HEK293 (cell line): ENCODE data around the gene EIF4G3.
A peak's percentile ranks its signal among the peaks of the same experiment; 100 is the strongest.

ENCODE experiments used
- CTCF ChIA-PET: fragments of 350-600 bp; formaldehyde crosslinking; extraction: SDS; loops from one replicate; lab custom pipeline; 2021; ENCODE audit warnings: antibody characterized with exemption; lab: Yijun Ruan, JAX
- POLR2A ChIA-PET: fragments of 300-600 bp; formaldehyde crosslinking; extraction: SDS; loops from one replicate; lab custom pipeline; 2020; ENCODE audit warnings: antibody characterized with exemption, inconsistent platforms; lab: Yijun Ruan, JAX
- H3K27ac ChIP-seq: fragments of 200-500 bp; sonication (Bioruptor generic); 2 replicates; pipeline ENCODE4 v1.5.1; 2014; ENCODE audit warnings: low read depth, low read length, control low read depth, inconsistent platforms; ENCODE audit errors: extremely low read depth
- H3K36me3 ChIP-seq, 2 experiments: fragments of 200-500 bp in 1 of 2; sonication (Bioruptor generic) in 1 of 2; 1 replicate in 1 of 2; 2 replicates in 1 of 2; pipeline ENCODE4 v1.5.1; 2014 to 2017; ENCODE audit warnings: inconsistent platforms in 2 of 2, low read length in 2 of 2; ENCODE audit not compliant: control insufficient read depth in 2 of 2, insufficient read depth in 1 of 2
- H3K4me1 ChIP-seq: fragments of 200-500 bp; sonication (Bioruptor generic); 2 replicates; pipeline ENCODE4 v1.5.1; 2014; ENCODE audit warnings: mild to moderate bottlenecking, low read length, inconsistent platforms; ENCODE audit not compliant: control insufficient read depth, insufficient read depth
- H3K4me3 ChIP-seq: 2 replicates; pipeline ENCODE4 v1.5.1; 2011; ENCODE audit warnings: low read depth, mild to moderate bottlenecking, control low read depth, low read length, moderate library complexity
- H3K9me3 ChIP-seq: fragments of 200-500 bp; sonication (Bioruptor generic); 2 replicates; pipeline ENCODE4 v1.5.1; 2014; ENCODE audit warnings: low read depth, low read length, inconsistent platforms; ENCODE audit not compliant: control insufficient read depth, insufficient read depth
- BCL11B ChIP-seq: fragments of 450-650 bp; formaldehyde crosslinking; IDR thresholded peaks from 2 replicates; pipeline ENCODE4 v1.5.1; 2016; ENCODE audit warnings: low read depth, missing biosample characterization, missing genetic modification characterization
- FEZF1 ChIP-seq: fragments of 450-650 bp; formaldehyde crosslinking; IDR thresholded peaks from 2 replicates; pipeline ENCODE4 v1.5.1; 2016; ENCODE audit warnings: missing biosample characterization, missing genetic modification characterization
- GLIS1 ChIP-seq: fragments of 450-650 bp; formaldehyde crosslinking; IDR thresholded peaks from 2 replicates; pipeline ENCODE4 v1.5.1; 2016; ENCODE audit warnings: missing biosample characterization, missing genetic modification characterization
- HOXA7 ChIP-seq: sonication (generic); formaldehyde crosslinking; IDR thresholded peaks from 2 replicates; pipeline ENCODE4 v1.8.1; 2022; ENCODE audit warnings: missing genetic modification reagents, borderline replicate concordance
- SALL2 ChIP-seq: fragments of 450-650 bp; formaldehyde crosslinking; IDR thresholded peaks from 2 replicates; pipeline ENCODE4 v1.5.0; 2017; ENCODE audit warnings: missing biosample characterization, mild to moderate bottlenecking, missing genetic modification characterization, borderline replicate concordance
- ZBTB21 ChIP-seq: fragments of 450-650 bp; formaldehyde crosslinking; IDR thresholded peaks from 2 replicates; pipeline ENCODE4 v1.5.1; 2017; ENCODE audit warnings: missing biosample characterization, missing genetic modification characterization
- ZBTB48 ChIP-seq: fragments of 450-650 bp; formaldehyde crosslinking; IDR thresholded peaks from 2 replicates; pipeline ENCODE4 v1.5.1; 2016; ENCODE audit warnings: missing biosample characterization, missing genetic modification characterization
- ZNF112 ChIP-seq: fragments of 450-650 bp; formaldehyde crosslinking; IDR thresholded peaks from 2 replicates; pipeline ENCODE4 v1.5.0; 2017; ENCODE audit warnings: missing biosample characterization, missing genetic modification characterization
- ZNF121 ChIP-seq: fragments of 450-650 bp; formaldehyde crosslinking; IDR thresholded peaks from 2 replicates; pipeline ENCODE4 v1.5.1; 2016; ENCODE audit warnings: missing biosample characterization, missing genetic modification characterization
- ZNF132 ChIP-seq: fragments of 450-650 bp; formaldehyde crosslinking; IDR thresholded peaks from 2 replicates; pipeline ENCODE4 v1.5.1; 2017; ENCODE audit warnings: missing biosample characterization, missing genetic modification characterization, borderline replicate concordance
- ZNF138 ChIP-seq: fragments of 450-650 bp; formaldehyde crosslinking; IDR thresholded peaks from 2 replicates; pipeline ENCODE4 v1.5.1; 2016; ENCODE audit warnings: missing biosample characterization, missing genetic modification characterization, borderline replicate concordance
- ZNF16 ChIP-seq: fragments of 450-650 bp; formaldehyde crosslinking; IDR thresholded peaks from 2 replicates; pipeline ENCODE4 v1.5.1; 2016; ENCODE audit warnings: low read depth, missing biosample characterization, missing genetic modification characterization
- ZNF175 ChIP-seq: fragments of 450-650 bp; formaldehyde crosslinking; IDR thresholded peaks from 2 replicates; pipeline ENCODE4 v1.5.1; 2016; ENCODE audit warnings: missing biosample characterization, missing genetic modification characterization
- ZNF266 ChIP-seq: fragments of 450-650 bp; formaldehyde crosslinking; IDR thresholded peaks from 2 replicates; pipeline ENCODE4 v1.5.1; 2016; ENCODE audit warnings: missing biosample characterization, missing genetic modification characterization, low read depth
- ZNF658 ChIP-seq: fragments of 450-650 bp; formaldehyde crosslinking; IDR thresholded peaks from 2 replicates; pipeline ENCODE4; 2016; ENCODE audit warnings: missing biosample characterization, missing genetic modification characterization
- ZNF664 ChIP-seq: fragments of 450-650 bp; formaldehyde crosslinking; IDR thresholded peaks from 2 replicates; pipeline ENCODE4 v1.5.1; 2016; ENCODE audit warnings: missing biosample characterization, missing genetic modification characterization
- ZNF670 ChIP-seq: fragments of 450-650 bp; formaldehyde crosslinking; IDR thresholded peaks from 2 replicates; pipeline ENCODE4 v1.5.1; 2016; ENCODE audit warnings: missing biosample characterization, missing genetic modification characterization, low read depth
- ZNF785 ChIP-seq: fragments of 450-650 bp; formaldehyde crosslinking; IDR thresholded peaks from 2 replicates; pipeline ENCODE4 v1.5.1; 2016; ENCODE audit warnings: missing biosample characterization, missing genetic modification characterization
- ZXDB ChIP-seq: fragments of 450-650 bp; formaldehyde crosslinking; IDR thresholded peaks from 2 replicates; pipeline ENCODE4 v1.5.1; 2016; ENCODE audit warnings: missing biosample characterization, missing genetic modification characterization
- TF ChIP-seq, protein P1 (sequence below): fragments of 450-650 bp; formaldehyde crosslinking; IDR thresholded peaks from 2 replicates; pipeline ENCODE4 v1.5.1; 2016; ENCODE audit warnings: missing biosample characterization, missing genetic modification characterization

Gene EIF4G3

GRCh38 chr1:20935717-20936116 is 241.0 kb downstream of the EIF4G3 start (continued):
- TF ChIP-seq HOXA7 (CRISPR knock-in tag) (no peak), ZNF16 (tag by site-specific recombination) (no peak)

GRCh38 chr1:20932437-20932977 is 244.2 kb downstream of the EIF4G3 start:
- ChIA-PET POLR2A (no interaction called here), CTCF (interaction anchor here (0.5 to 0.6 kb wide), 4 partner anchors 9 to 1348 kb away, joined by 3 to 5 read pairs (median 4); no protein-coding TSS in a partner anchor)
- no peaks in the 10 kb centered on the region for H3K4me1 ChIP-seq
- H3K4me3 ChIP-seq: no peak overlapping the region
- no peak overlapping the region for H3K27ac ChIP-seq
- H3K9me3 ChIP-seq: no peaks in the 10 kb centered on the region
- TF ChIP-seq GLIS1 (tag by site-specific recombination) (no peak), ZBTB48 (no peak), ZXDB (tag by site-specific recombination) (no peak), ZNF175 (tag by site-specific recombination) (no peak), ZNF266 (no peak), BCL11B (tag by site-specific recombination) (no peak), ZBTB21 (tag by site-specific recombination) (no peak)
- H3K36me3 ChIP-seq: peaks cover 0 to 64% of the 10 kb centered on the region in 2 experiments; a peak in 2 of 3 replicates

DNA sequence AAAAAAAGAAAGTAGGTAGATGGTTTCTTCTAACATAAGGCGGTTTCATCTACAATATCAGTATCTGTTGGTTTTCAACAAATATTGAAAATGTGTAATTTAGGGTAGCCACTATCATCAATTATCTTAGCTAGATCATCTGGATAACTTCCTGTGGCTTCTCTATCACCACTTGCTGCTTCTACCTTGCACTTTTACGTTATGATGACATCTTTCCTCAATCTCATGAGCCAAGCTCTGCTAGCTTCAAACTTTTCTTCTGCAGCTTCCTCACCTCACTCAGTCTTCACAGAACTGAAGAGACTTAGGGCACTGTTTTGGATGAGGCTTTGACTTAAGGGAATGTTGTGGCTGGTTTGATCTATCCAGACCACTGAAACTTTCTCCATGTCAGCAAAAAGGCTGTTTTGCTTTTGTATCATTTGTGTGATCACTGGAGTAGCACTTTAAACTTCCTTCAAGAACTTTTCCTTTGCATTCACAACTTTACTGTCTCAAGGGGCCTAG is 244.7 kb downstream of the EIF4G3 start:
- Histone ChIP-seq H3K4me1 (no peaks in the 10 kb centered on the region), H3K27ac (no peak overlapping the region), H3K9me3 (no peaks in the 10 kb centered on the region), H3K36me3 (peaks cover under 1 to 62% of the 10 kb centered on the region in 2 experiments; a peak in 2 of 3 replicates), H3K4me3 (no peak overlapping the region)
- no peak for TF ChIP-seq ZNF112 (tag by site-specific recombination)
- TF ChIP-seq, protein P1, sequence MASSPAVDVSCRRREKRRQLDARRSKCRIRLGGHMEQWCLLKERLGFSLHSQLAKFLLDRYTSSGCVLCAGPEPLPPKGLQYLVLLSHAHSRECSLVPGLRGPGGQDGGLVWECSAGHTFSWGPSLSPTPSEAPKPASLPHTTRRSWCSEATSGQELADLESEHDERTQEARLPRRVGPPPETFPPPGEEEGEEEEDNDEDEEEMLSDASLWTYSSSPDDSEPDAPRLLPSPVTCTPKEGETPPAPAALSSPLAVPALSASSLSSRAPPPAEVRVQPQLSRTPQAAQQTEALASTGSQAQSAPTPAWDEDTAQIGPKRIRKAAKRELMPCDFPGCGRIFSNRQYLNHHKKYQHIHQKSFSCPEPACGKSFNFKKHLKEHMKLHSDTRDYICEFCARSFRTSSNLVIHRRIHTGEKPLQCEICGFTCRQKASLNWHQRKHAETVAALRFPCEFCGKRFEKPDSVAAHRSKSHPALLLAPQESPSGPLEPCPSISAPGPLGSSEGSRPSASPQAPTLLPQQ (tag by site-specific recombination): no peak
- TF ChIP-seq ZNF670 (tag by site-specific recombination): no peak
- TF ChIP-seq ZNF658 (tag by site-specific recombination): no peak
- TF ChIP-seq FEZF1 (tag by site-specific recombination): no peak
- no peak for TF ChIP-seq ZNF664 (tag by site-specific recombination)
- no peak for TF ChIP-seq SALL2
- no peak for TF ChIP-seq ZNF785 (tag by site-specific recombination)
- TF ChIP-seq ZNF132: no peak
- ChIA-PET POLR2A (no interaction called here), CTCF (interaction anchor here (0.5 to 0.6 kb wide), 4 partner anchors 10 to 1982 kb away, joined by 3 to 5 read pairs (median 4); no protein-coding TSS in a partner anchor)

DNA sequence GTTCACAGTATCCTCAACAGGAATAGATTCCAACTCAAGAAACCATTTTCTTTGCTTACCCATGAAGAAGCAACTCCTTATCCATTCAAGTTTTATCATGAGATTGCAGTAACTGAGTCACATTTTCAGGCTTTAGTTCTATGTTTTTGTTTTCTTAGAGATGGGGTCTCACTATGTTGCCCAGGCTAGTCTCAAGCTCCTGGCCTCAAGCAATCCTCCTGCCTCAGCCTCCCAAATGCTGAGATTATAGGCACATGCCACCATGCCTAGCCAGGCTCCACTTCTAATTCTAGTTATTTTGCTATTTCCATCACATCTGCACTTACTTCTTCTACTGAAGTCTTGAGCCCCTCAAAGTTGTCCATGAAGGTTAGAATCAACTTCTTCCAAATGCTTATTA is 246.3 kb downstream of the EIF4G3 start:
- no peaks in the 10 kb centered on the region for H3K9me3 ChIP-seq
- H3K27ac ChIP-seq: no peak overlapping the region
- no peak overlapping the region for H3K4me3 ChIP-seq
- no peaks in the 10 kb centered on the region for H3K4me1 ChIP-seq
- H3K36me3 ChIP-seq: peaks cover 3 to 50% of the 10 kb centered on the region in 2 experiments; a peak in 2 of 3 replicates
- CTCF ChIA-PET: interaction anchor here (0.6 kb wide), 1 partner anchor 333 kb away, joined by 3 read pairs; no protein-coding TSS in a partner anchor
- peak; percentile 75 for TF ChIP-seq ZNF121 (tag by site-specific recombination)
- TF ChIP-seq ZNF138 (tag by site-specific recombination): no peak
- POLR2A ChIA-PET: no interaction called here
